ENCODE data around the gene TSNAXIP1.
A peak's percentile ranks its signal among the peaks of the same experiment; 100 is the strongest.
"Not testable (repeated sequence)": the region's sequence is repeated elsewhere in the genome, so short reads cannot be mapped to it uniquely, and the experiment has no call there.

Gene TSNAXIP1

GRCh38 chr16:67862623-67863583 lies 56.2 kb downstream of the TSNAXIP1 start:
- Histone ChIP-seq H3K4me3 (ENCODE audit: low read depth, low read length) (no peak overlapping the region), H3K9ac (ENCODE audit: low read depth, low read length) (no peak overlapping the region), H3K27ac (ENCODE audit: low read depth, low read length) (no peak overlapping the region), H3K9me3 (ENCODE audit: control insufficient read depth, insufficient read depth, low read length) (no peaks in the 10 kb centered on the region), H3K4me1 (ENCODE audit: control insufficient read depth, insufficient read depth, low read length) (peaks cover 7% of the 10 kb centered on the region), H3K36me3 (ENCODE audit: control insufficient read depth, insufficient read depth, low read length) (peaks cover 54% of the 10 kb centered on the region), H3K27me3 (ENCODE audit: control insufficient read depth, insufficient read depth, low read length) (no peaks in the 10 kb centered on the region)

GRCh38 chr16:67864044-67864443 lies 57.4 kb downstream of the TSNAXIP1 start:
- peaks cover 64% of the 10 kb centered on the region for H3K36me3 ChIP-seq (ENCODE audit: control insufficient read depth, insufficient read depth, low read length)
- not testable (repeated sequence) for H3K9me3 ChIP-seq (ENCODE audit: control insufficient read depth, insufficient read depth, low read length); H3K4me3 ChIP-seq (ENCODE audit: low read depth, low read length); H3K9ac ChIP-seq (ENCODE audit: low read depth, low read length); H3K27me3 ChIP-seq (ENCODE audit: control insufficient read depth, insufficient read depth, low read length); H3K27ac ChIP-seq (ENCODE audit: low read depth, low read length); H3K4me1 ChIP-seq (ENCODE audit: control insufficient read depth, insufficient read depth, low read length)

GRCh38 chr16:67864594-67864993 lies 57.9 kb downstream of the TSNAXIP1 start:
- Histone ChIP-seq H3K9ac (ENCODE audit: low read depth, low read length) (no peak overlapping the region), H3K9me3 (ENCODE audit: control insufficient read depth, insufficient read depth, low read length) (no peaks in the 10 kb centered on the region), H3K4me3 (ENCODE audit: low read depth, low read length) (no peak overlapping the region), H3K27ac (ENCODE audit: low read depth, low read length) (no peak overlapping the region), H3K27me3 (ENCODE audit: control insufficient read depth, insufficient read depth, low read length) (no peaks in the 10 kb centered on the region), H3K4me1 (ENCODE audit: control insufficient read depth, insufficient read depth, low read length) (no peaks in the 10 kb centered on the region), H3K36me3 (ENCODE audit: control insufficient read depth, insufficient read depth, low read length) (peaks cover 68% of the 10 kb centered on the region)

GRCh38 chr16:67865318-67865717 lies 58.6 kb downstream of the TSNAXIP1 start:
- H3K4me1 ChIP-seq (ENCODE audit: control insufficient read depth, insufficient read depth, low read length): no peaks in the 10 kb centered on the region
- no peaks in the 10 kb centered on the region for H3K27me3 ChIP-seq (ENCODE audit: control insufficient read depth, insufficient read depth, low read length)
- no peak overlapping the region for H3K4me3 ChIP-seq (ENCODE audit: low read depth, low read length)
- H3K36me3 ChIP-seq (ENCODE audit: control insufficient read depth, insufficient read depth, low read length): peaks cover 72% of the 10 kb centered on the region
- no peak overlapping the region for H3K27ac ChIP-seq (ENCODE audit: low read depth, low read length)
- H3K9ac ChIP-seq (ENCODE audit: low read depth, low read length): no peak overlapping the region
- no peaks in the 10 kb centered on the region for H3K9me3 ChIP-seq (ENCODE audit: control insufficient read depth, insufficient read depth, low read length)

GRCh38 chr16:67868290-67868689 lies 61.6 kb downstream of the TSNAXIP1 start:
- Histone ChIP-seq H3K4me1 (ENCODE audit: control insufficient read depth, insufficient read depth, low read length) (no peaks in the 10 kb centered on the region; the same call in 1 of the 2 replicates), H3K36me3 (ENCODE audit: control insufficient read depth, insufficient read depth, low read length) (peaks cover 68% of the 10 kb centered on the region), H3K9ac (ENCODE audit: low read depth, low read length) (no peak overlapping the region), H3K4me3 (ENCODE audit: low read depth, low read length) (no peak overlapping the region), H3K27ac (ENCODE audit: low read depth, low read length) (no peak overlapping the region), H3K9me3 (ENCODE audit: control insufficient read depth, insufficient read depth, low read length) (no peaks in the 10 kb centered on the region), H3K27me3 (ENCODE audit: control insufficient read depth, insufficient read depth, low read length) (no peaks in the 10 kb centered on the region)

- Histone ChIP-seq H3K9ac (ENCODE audit: low read depth, low read length) (no peak overlapping the region), H3K36me3 (ENCODE audit: control insufficient read depth, insufficient read depth, low read length) (peaks cover 68% of the 10 kb centered on the region), H3K27me3 (ENCODE audit: control insufficient read depth, insufficient read depth, low read length) (no peaks in the 10 kb centered on the region), H3K9me3 (ENCODE audit: control insufficient read depth, insufficient read depth, low read length) (no peaks in the 10 kb centered on the region), H3K27ac (ENCODE audit: low read depth, low read length) (no peak overlapping the region), H3K4me1 (ENCODE audit: control insufficient read depth, insufficient read depth, low read length) (peaks cover 2% of the 10 kb centered on the region; the same call in 1 of the 2 replicates), H3K4me3 (ENCODE audit: low read depth, low read length) (no peak overlapping the region)
These were observed 63.0 kb downstream of the TSNAXIP1 start for GRCh38 chr16:67869653-67870052.

GRCh38 chr16:67871256-67871655 lies 64.6 kb downstream of the TSNAXIP1 start:
- peaks cover 2% of the 10 kb centered on the region; the same call in 1 of the 2 replicates for H3K4me1 ChIP-seq (ENCODE audit: control insufficient read depth, insufficient read depth, low read length)
- no peak overlapping the region for H3K4me3 ChIP-seq (ENCODE audit: low read depth, low read length)
- H3K36me3 ChIP-seq (ENCODE audit: control insufficient read depth, insufficient read depth, low read length): peaks cover 63% of the 10 kb centered on the region
- no peak overlapping the region for H3K27ac ChIP-seq (ENCODE audit: low read depth, low read length)
- no peak overlapping the region for H3K9ac ChIP-seq (ENCODE audit: low read depth, low read length)
- no peaks in the 10 kb centered on the region for H3K9me3 ChIP-seq (ENCODE audit: control insufficient read depth, insufficient read depth, low read length)
- H3K27me3 ChIP-seq (ENCODE audit: control insufficient read depth, insufficient read depth, low read length): no peaks in the 10 kb centered on the region

GRCh38 chr16:67872131-67872630 lies 65.5 kb downstream of the TSNAXIP1 start:
- Histone ChIP-seq H3K9me3 (ENCODE audit: control insufficient read depth, insufficient read depth, low read length) (no peaks in the 10 kb centered on the region), H3K4me1 (ENCODE audit: control insufficient read depth, insufficient read depth, low read length) (peaks cover 2% of the 10 kb centered on the region; the same call in 1 of the 2 replicates), H3K36me3 (ENCODE audit: control insufficient read depth, insufficient read depth, low read length) (peaks cover 64% of the 10 kb centered on the region), H3K9ac (ENCODE audit: low read depth, low read length) (peak overlapping the region; percentile 45; the same call in 1 of the 2 replicates), H3K27me3 (ENCODE audit: control insufficient read depth, insufficient read depth, low read length) (no peaks in the 10 kb centered on the region), H3K4me3 (ENCODE audit: low read depth, low read length) (peak overlapping the region; percentile 95), H3K27ac (ENCODE audit: low read depth, low read length) (peak overlapping the region; percentile 32)

- Histone ChIP-seq H3K9ac (ENCODE audit: low read depth, low read length) (peak within 1 kb of the TSS; percentile 84), H3K27me3 (ENCODE audit: control insufficient read depth, insufficient read depth, low read length) (no peaks in the 10 kb centered on the region), H3K9me3 (ENCODE audit: control insufficient read depth, insufficient read depth, low read length) (no peaks in the 10 kb centered on the region), H3K4me3 (ENCODE audit: low read depth, low read length) (peak within 1 kb of the TSS; percentile 95), H3K36me3 (ENCODE audit: control insufficient read depth, insufficient read depth, low read length) (peaks cover 64% of the 10 kb centered on the region), H3K27ac (ENCODE audit: low read depth, low read length) (peak within 1 kb of the TSS; percentile 64), H3K4me1 (ENCODE audit: control insufficient read depth, insufficient read depth, low read length) (peaks cover 2% of the 10 kb centered on the region; the same call in 1 of the 2 replicates)
These were observed 66.1 kb downstream of the TSNAXIP1 start, which contains the start of gene EDC4 for GRCh38 chr16:67872631-67873434. Gene EDC4, plus strand, starts transcription at chr16:67873052. Its CDS starts 210 bp downstream, at chr16:67873262.

GRCh38 chr16:67873435-67874370 lies 67.0 kb downstream of the TSNAXIP1 start:
- Histone ChIP-seq H3K27ac (ENCODE audit: low read depth, low read length) (peak overlapping the region; percentile 64), H3K36me3 (ENCODE audit: control insufficient read depth, insufficient read depth, low read length) (peaks cover 64% of the 10 kb centered on the region)

More at GRCh38 chr16:67873435-67874370, 67.0 kb downstream of the TSNAXIP1 start:
- H3K9ac ChIP-seq (ENCODE audit: low read depth, low read length): peak overlapping the region; percentile 84
- no peaks in the 10 kb centered on the region for H3K27me3 ChIP-seq (ENCODE audit: control insufficient read depth, insufficient read depth, low read length)
- peak overlapping the region; percentile 95 for H3K4me3 ChIP-seq (ENCODE audit: low read depth, low read length)
- no peaks in the 10 kb centered on the region for H3K9me3 ChIP-seq (ENCODE audit: control insufficient read depth, insufficient read depth, low read length)
- peaks cover 2% of the 10 kb centered on the region; the same call in 1 of the 2 replicates for H3K4me1 ChIP-seq (ENCODE audit: control insufficient read depth, insufficient read depth, low read length)
